Measurements from ENCODE around the gene DLEC1.

The DLEC1 gene

GRCh38 chr3:38136393-38136776, 97.4 kb downstream of the DLEC1 start:
- no peak for TF ChIP-seq JUND (IDR thresholded peaks at IDR 0.05; ENCODE audit: low read depth)
- in situ Hi-C loops (cut with HindIII; ENCODE audit: low pct_unique_long_range_greater_than_20kb, low sequenced_read_pairs) = no loop called here
- no peak for DNase-seq (ENCODE audit: low read depth in 1 of 2, low spot score in 1 of 2)

- TF ChIP-seq JUND (IDR thresholded peaks at IDR 0.05; ENCODE audit: low read depth) = no peak
- in situ Hi-C loops (cut with HindIII; ENCODE audit: low pct_unique_long_range_greater_than_20kb, low sequenced_read_pairs) = no loop called here
- DNase-seq (ENCODE audit: low read depth in 1 of 2, low spot score in 1 of 2) = peak; percentile 96 to 99
These were observed 98.0 kb downstream of the DLEC1 start, which contains the start of gene ACAA1 for GRCh38 chr3:38136777-38137614. Gene ACAA1 (minus strand): TSS chr3:38137127. CDS start chr3:38137035, 92 bp downstream.

GRCh38 chr3:38137615-38138348, 98.8 kb downstream of the DLEC1 start:
- DNase-seq (ENCODE audit: low read depth in 1 of 2, low spot score in 1 of 2) = peak in 1 of 2 experiments; percentile 25
- in situ Hi-C loops (cut with HindIII; ENCODE audit: low pct_unique_long_range_greater_than_20kb, low sequenced_read_pairs) = no loop called here
- no peak for TF ChIP-seq JUND (IDR thresholded peaks at IDR 0.05; ENCODE audit: low read depth)

GRCh38 chr3:38138349-38139190, 99.6 kb downstream of the DLEC1 start, which contains the start of gene MYD88:
Gene MYD88 (plus strand): TSS chr3:38138661. CDS start chr3:38138701, 40 bp downstream.
- in situ Hi-C loops (cut with HindIII; ENCODE audit: low pct_unique_long_range_greater_than_20kb, low sequenced_read_pairs) = no loop called here
- peak; percentile 55 to 67 for DNase-seq (ENCODE audit: low read depth in 1 of 2, low spot score in 1 of 2)

GRCh38 chr3:38139191-38139590, 100.2 kb downstream of the DLEC1 start:
- in situ Hi-C loops (cut with HindIII; ENCODE audit: low pct_unique_long_range_greater_than_20kb, low sequenced_read_pairs) = no loop called here
- TF ChIP-seq JUND (IDR thresholded peaks at IDR 0.05; ENCODE audit: low read depth) = no peak
- no peak for DNase-seq (ENCODE audit: low read depth in 1 of 2, low spot score in 1 of 2)

More at GRCh38 chr3:38138349-38139190, 99.6 kb downstream of the DLEC1 start, which contains the start of gene MYD88:
- TF ChIP-seq JUND (IDR thresholded peaks at IDR 0.05; ENCODE audit: low read depth) = no peak

GRCh38 chr3:38139652-38140051, 100.6 kb downstream of the DLEC1 start:
- no peak for DNase-seq (ENCODE audit: low read depth in 1 of 2, low spot score in 1 of 2)
- no peak for TF ChIP-seq JUND (IDR thresholded peaks at IDR 0.05; ENCODE audit: low read depth)
- in situ Hi-C loops (cut with HindIII; ENCODE audit: low pct_unique_long_range_greater_than_20kb, low sequenced_read_pairs) = no loop called here

- no peak for TF ChIP-seq JUND (IDR thresholded peaks at IDR 0.05; ENCODE audit: low read depth)
- in situ Hi-C loops (cut with HindIII; ENCODE audit: low pct_unique_long_range_greater_than_20kb, low sequenced_read_pairs) = no loop called here
- DNase-seq (ENCODE audit: low read depth in 1 of 2, low spot score in 1 of 2) = peak in 1 of 2 experiments; percentile 50
These were observed 101.5 kb downstream of the DLEC1 start for GRCh38 chr3:38140326-38141172.

GRCh38 chr3:38141173-38141951, 102.4 kb downstream of the DLEC1 start:
- TF ChIP-seq JUND (IDR thresholded peaks at IDR 0.05; ENCODE audit: low read depth) = no peak
- DNase-seq (ENCODE audit: low read depth in 1 of 2, low spot score in 1 of 2) = no peak
- in situ Hi-C loops (cut with HindIII; ENCODE audit: low pct_unique_long_range_greater_than_20kb, low sequenced_read_pairs) = no loop called here

GRCh38 chr3:38141952-38142273, 102.9 kb downstream of the DLEC1 start:
- DNase-seq (ENCODE audit: low read depth in 1 of 2, low spot score in 1 of 2) = peak in 1 of 2 experiments; percentile 26
- in situ Hi-C loops (cut with HindIII; ENCODE audit: low pct_unique_long_range_greater_than_20kb, low sequenced_read_pairs) = no loop called here
- no peak for TF ChIP-seq JUND (IDR thresholded peaks at IDR 0.05; ENCODE audit: low read depth)

- DNase-seq (ENCODE audit: low read depth in 1 of 2, low spot score in 1 of 2) = no peak
- no peak for TF ChIP-seq JUND (IDR thresholded peaks at IDR 0.05; ENCODE audit: low read depth)
- in situ Hi-C loops (cut with HindIII; ENCODE audit: low pct_unique_long_range_greater_than_20kb, low sequenced_read_pairs) = no loop called here
These were observed 104.0 kb downstream of the DLEC1 start for GRCh38 chr3:38142959-38143358.

- in situ Hi-C loops (cut with HindIII; ENCODE audit: low pct_unique_long_range_greater_than_20kb, low sequenced_read_pairs) = no loop called here
- TF ChIP-seq JUND (IDR thresholded peaks at IDR 0.05; ENCODE audit: low read depth) = no peak
- no peak for DNase-seq (ENCODE audit: low read depth in 1 of 2, low spot score in 1 of 2)
These were observed 104.5 kb downstream of the DLEC1 start for GRCh38 chr3:38143511-38143910.

Measured in T47D (cell line).